ENCODE results near the gene SPPL3. TPM values are rescaled to one million over a fixed set of nuclear protein-coding genes. Genes with fewer than 3 reads are reported as not detected.

SPPL3 gene
- total and polyA plus RNA-seq, 12 donors = 9.7 to 45.0 (median 35.7) TPM

DNA sequence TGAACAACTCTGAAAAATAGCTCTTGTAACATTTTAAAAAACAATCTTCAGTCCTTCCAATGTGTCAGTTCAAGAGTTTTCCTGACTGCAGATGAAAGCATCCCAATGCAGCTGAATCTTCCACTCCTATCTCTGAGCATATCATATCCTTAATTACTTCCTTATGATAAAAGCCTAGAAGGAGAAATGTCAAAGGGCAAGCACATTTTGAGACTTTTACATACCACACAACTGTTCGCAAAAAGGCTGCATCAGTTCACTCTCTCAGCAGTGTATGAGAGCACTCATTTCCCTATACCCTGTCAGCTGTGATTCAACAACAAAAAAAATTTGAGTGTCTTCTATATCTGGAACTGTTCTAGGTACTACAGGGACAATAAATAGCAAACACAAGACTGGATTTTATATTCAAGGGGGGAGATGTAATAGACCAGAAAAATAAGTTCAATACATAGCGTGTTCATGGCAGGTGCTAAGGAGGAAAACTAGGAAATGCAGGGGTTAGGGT, 112.4 kb downstream of the SPPL3 start:
- Histone ChIP-seq H3K4me3 (no peak overlapping the region), H3K9me3 (peaks cover 0 to 37% (median 23%) of the 10 kb centered on the region in 11 donors), H3K4me1 (peaks cover 0 to 43% (median 17%) of the 10 kb centered on the region in 9 donors), H3K27ac (peak overlapping the region in 1 of 10 donors; percentile 17), H3K36me3 (peaks cover 0 to 13% (median 0%) of the 10 kb centered on the region in 9 donors), H3K27me3 (no peaks in the 10 kb centered on the region)
- intact Hi-C loops (cut with DNase I) = no loop called here
- WGBS, 2 donors = 78 to 89% methylated on average over 2 of the region's 2 CpGs
- TF ChIP-seq CTCF (IDR thresholded peaks at IDR 0.05) = no peak
- DNase-seq (no peak), ATAC-seq (no peak)

DNA sequence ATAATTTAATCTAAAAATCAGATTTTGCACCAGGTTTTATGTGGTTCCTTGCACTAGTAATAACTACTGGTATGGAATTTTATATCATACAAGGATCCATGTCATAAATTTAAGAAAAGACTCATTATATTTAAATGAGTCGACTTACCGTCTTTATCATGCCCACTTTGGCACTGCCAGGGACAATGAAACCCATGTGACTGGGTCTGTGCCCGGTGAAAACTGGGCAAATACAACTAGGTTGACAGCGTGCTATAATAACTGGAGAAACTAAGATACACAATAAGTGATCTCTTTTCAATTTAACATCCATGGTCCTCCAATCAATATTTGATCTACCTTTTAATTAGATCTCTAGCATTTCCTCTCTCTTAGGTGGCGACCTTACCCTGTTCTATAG, 114.0 kb downstream of the SPPL3 start:
- ATAC-seq (no peak), DNase-seq (no peak)
- H3K27me3 ChIP-seq = no peaks in the 10 kb centered on the region
- no peak overlapping the region for H3K27ac ChIP-seq
- peaks cover 0 to 8% (median 0%) of the 10 kb centered on the region in 9 donors for H3K36me3 ChIP-seq
- TF ChIP-seq CTCF (IDR thresholded peaks at IDR 0.05) = no peak
- peaks cover 0 to 43% (median 19%) of the 10 kb centered on the region in 9 donors for H3K4me1 ChIP-seq
- intact Hi-C loops (cut with DNase I) = no loop called here
- no peak overlapping the region for H3K4me3 ChIP-seq
- 76 to 79% methylated on average over 5 of the region's 5 CpGs for WGBS, 2 donors
- peaks cover 0 to 21% (median 7%) of the 10 kb centered on the region in 11 donors for H3K9me3 ChIP-seq

- peak in 5 of 8 donors; percentile 26 to 71 (median 48) for ATAC-seq
- H3K36me3 ChIP-seq = peaks cover 0 to 24% (median 4%) of the 10 kb centered on the region in 9 donors
- peaks cover 0 to 51% (median 20%) of the 10 kb centered on the region in 9 donors for H3K4me1 ChIP-seq
- no peak overlapping the region for H3K27ac ChIP-seq
- no peaks in the 10 kb centered on the region for H3K9me3 ChIP-seq
- H3K27me3 ChIP-seq = no peaks in the 10 kb centered on the region
- no peak overlapping the region for H3K4me3 ChIP-seq
- DNase-seq = no peak
- 73 to 76% methylated on average over 3 of the region's 3 CpGs for WGBS, 2 donors
- TF ChIP-seq CTCF (IDR thresholded peaks at IDR 0.05) = no peak
- intact Hi-C loops (cut with DNase I) = no loop called here
These were observed 116.3 kb downstream of the SPPL3 start for GRCh38 chr12:120787889-120788288.

- H3K27ac ChIP-seq = peak overlapping the region in 2 of 10 donors; percentile 70 to 84
- intact Hi-C loops (cut with DNase I) = loop anchor here in 2 of 10 donors (5.0 kb wide), 1 partner anchor 117 kb away; the partner anchor contains the start of gene SPPL3 (in 2 of the 2)
- WGBS, 2 donors = 93 to 97% methylated on average over 3 of the region's 3 CpGs
These were observed 119.4 kb downstream of the SPPL3 start for GRCh38 chr12:120784804-120785203.

More at GRCh38 chr12:120784804-120785203, 119.4 kb downstream of the SPPL3 start:
- no peaks in the 10 kb centered on the region for H3K27me3 ChIP-seq
- no peaks in the 10 kb centered on the region for H3K9me3 ChIP-seq
- no peak for DNase-seq
- H3K4me3 ChIP-seq = no peak overlapping the region
- H3K36me3 ChIP-seq = peaks cover 0 to 55% (median 22%) of the 10 kb centered on the region in 9 donors
- TF ChIP-seq CTCF (IDR thresholded peaks at IDR 0.05) = no peak
- H3K4me1 ChIP-seq = peaks cover 0 to 35% (median 8%) of the 10 kb centered on the region in 9 donors
- no peak for ATAC-seq
